Neural progenitor cell (in vitro differentiated cells): ENCODE results near the gene AKAP6. TPM values are rescaled to one million over a fixed set of nuclear protein-coding genes. Genes with fewer than 3 reads are reported as not detected.

Experiments
- DNase-seq: peaks from one replicate; pipeline ENCODE4 v3.0.0-alpha.2; 2016; ENCODE audit warnings: low spot score
- H2AFZ ChIP-seq: fragments of 200-600 bp; sonication (generic); replicated peaks from 2 replicates; pipeline ENCODE4 v1.6.1; 2016; ENCODE audit warnings: antibody characterized with exemption
- H3F3A ChIP-seq: fragments of 200-600 bp; sonication (generic); 2 replicates; pipeline ENCODE4 v1.6.1; 2016; ENCODE audit warnings: antibody characterized with exemption, low read depth
- H3K27ac ChIP-seq: fragments of 200-600 bp; sonication (generic); 2 replicates; pipeline ENCODE4 v1.5.1; 2016; ENCODE audit warnings: mild to moderate bottlenecking
- H3K27me3 ChIP-seq: fragments of 200-600 bp; sonication (generic); 2 replicates; pipeline ENCODE4 v1.6.1; 2016; ENCODE audit warnings: mild to moderate bottlenecking, moderate library complexity
- H3K36me3 ChIP-seq: fragments of 200-600 bp; sonication (generic); 2 replicates; pipeline ENCODE4 v1.5.1; 2016
- H3K4me1 ChIP-seq: fragments of 200-600 bp; sonication (generic); 2 replicates; pipeline ENCODE4 v1.6.1; 2016; ENCODE audit warnings: mixed run types
- H3K4me2 ChIP-seq: fragments of 200-600 bp; sonication (generic); 2 replicates; pipeline ENCODE4 v1.6.1; 2016
- H3K4me3 ChIP-seq: fragments of 200-600 bp; sonication (generic); 2 replicates; pipeline ENCODE4 v1.5.1; 2016
- H3K79me2 ChIP-seq: fragments of 200-600 bp; sonication (generic); 2 replicates; pipeline ENCODE4 v1.6.1; 2016; ENCODE audit warnings: low read depth
- H3K9ac ChIP-seq: fragments of 200-600 bp; sonication (generic); 2 replicates; pipeline ENCODE4 v1.6.1; 2016
- H3K9me3 ChIP-seq: fragments of 200-600 bp; sonication (generic); 2 replicates; pipeline ENCODE4 v1.5.1; 2016; ENCODE audit warnings: low read depth
- H4K20me1 ChIP-seq: fragments of 200-600 bp; sonication (generic); 2 replicates; pipeline ENCODE4 v1.6.1; 2016; ENCODE audit warnings: low read depth
- H3K27ac Mint-ChIP-seq: 3 replicates; pipeline ENCODE4 v1.8.0; 2021; ENCODE audit warnings: mixed read lengths
- H3K27me3 Mint-ChIP-seq: 2 replicates; pipeline ENCODE4 v1.8.0; 2022; ENCODE audit warnings: low read depth, mild to moderate bottlenecking, inconsistent platforms, moderate library complexity, mixed read lengths; ENCODE audit not compliant: insufficient read depth
- H3K36me3 Mint-ChIP-seq: 3 replicates; pipeline ENCODE4 v1.8.0; 2021; ENCODE audit warnings: mixed read lengths
- H3K4me1 Mint-ChIP-seq: 3 replicates; pipeline ENCODE4 v1.8.0; 2021; ENCODE audit warnings: mixed read lengths
- H3K4me3 Mint-ChIP-seq: 3 replicates; pipeline ENCODE4 v1.8.0; 2021; ENCODE audit warnings: mild to moderate bottlenecking, moderate library complexity, mixed read lengths
- H3K9me3 Mint-ChIP-seq: 3 replicates; pipeline ENCODE4 v1.8.0; 2020; ENCODE audit warnings: mixed read lengths
- CTCF ChIP-seq: fragments of 200-600 bp; sonication (generic); IDR thresholded peaks from 2 replicates; pipeline ENCODE4 v1.5.1; 2017; ENCODE audit warnings: antibody characterized with exemption, mild to moderate bottlenecking
- EZH2 ChIP-seq: fragments of 200-600 bp; sonication (generic); IDR thresholded peaks from 2 replicates; pipeline ENCODE4 v1.6.1; 2017; ENCODE audit warnings: antibody characterized with exemption, mild to moderate bottlenecking, moderate library complexity
- EZH2phosphoT487 ChIP-seq: fragments of 200-600 bp; sonication (generic); IDR thresholded peaks from 2 replicates; pipeline ENCODE4 v1.6.1; 2017; ENCODE audit warnings: antibody characterized with exemption
- total RNA-seq: library from RNA; depleted of rRNA; stranded (reverse); fragments of >200 nt; gene quantifications from 2 replicates; pipeline ENCODE4 v1.2.3, GENCODE V29; 2015; ENCODE audit warnings: low replicate concordance

AKAP6 gene
- total RNA-seq, 1 donor from 2014 or later = 3.7 TPM

GRCh38 chr14:32608857-32609256, 279.8 kb downstream of the AKAP6 start:
- Mint-ChIP-seq H3K27ac (no peak overlapping the region), H3K36me3 (no peaks in the 10 kb centered on the region), H3K9me3 (no peaks in the 10 kb centered on the region), H3K27me3 (no peaks in the 10 kb centered on the region), H3K4me3 (no peak overlapping the region), H3K4me1 (no peaks in the 10 kb centered on the region)
- no peaks in the 10 kb centered on the region for H3K36me3 ChIP-seq
- peak overlapping the region; percentile 56 for H3K27ac ChIP-seq
- no peak overlapping the region for H2AFZ ChIP-seq
- H3K27me3 ChIP-seq = no peaks in the 10 kb centered on the region
- no peaks in the 10 kb centered on the region for H4K20me1 ChIP-seq
- H3K4me1 ChIP-seq = peaks cover 18% of the 10 kb centered on the region
- DNase-seq = peak; percentile 34
- no peak overlapping the region for H3K4me3 ChIP-seq
- H3K4me2 ChIP-seq = peak overlapping the region; percentile 5
- H3K79me2 ChIP-seq = no peaks in the 10 kb centered on the region
- no peak overlapping the region for H3K9ac ChIP-seq
- TF ChIP-seq EZH2 (no peak), EZH2phosphoT487 (no peak), CTCF (no peak)
- H3F3A ChIP-seq = peaks cover 8% of the 10 kb centered on the region
- H3K9me3 ChIP-seq = no peaks in the 10 kb centered on the region

- no peak overlapping the region for H3K27ac ChIP-seq
- peaks cover 8% of the 10 kb centered on the region for H3F3A ChIP-seq
- H3K79me2 ChIP-seq = no peaks in the 10 kb centered on the region
- no peak for DNase-seq
- Mint-ChIP-seq H3K27me3 (no peaks in the 10 kb centered on the region), H3K36me3 (no peaks in the 10 kb centered on the region), H3K4me3 (no peak overlapping the region), H3K9me3 (no peaks in the 10 kb centered on the region), H3K27ac (no peak overlapping the region), H3K4me1 (no peaks in the 10 kb centered on the region)
- H3K27me3 ChIP-seq = no peaks in the 10 kb centered on the region
- H2AFZ ChIP-seq = peak overlapping the region; percentile 48
- H3K9me3 ChIP-seq = no peaks in the 10 kb centered on the region
- H4K20me1 ChIP-seq = no peaks in the 10 kb centered on the region
- no peak overlapping the region for H3K9ac ChIP-seq
- peaks cover 18% of the 10 kb centered on the region for H3K4me1 ChIP-seq
- peak overlapping the region; percentile 5 for H3K4me2 ChIP-seq
- H3K36me3 ChIP-seq = no peaks in the 10 kb centered on the region
- TF ChIP-seq EZH2 (no peak), CTCF (no peak), EZH2phosphoT487 (no peak)
- H3K4me3 ChIP-seq = no peak overlapping the region
These were observed 280.3 kb downstream of the AKAP6 start for GRCh38 chr14:32609388-32609787.

GRCh38 chr14:32611752-32612151, 282.7 kb downstream of the AKAP6 start:
- H3K4me1 ChIP-seq = peaks cover 18% of the 10 kb centered on the region
- no peaks in the 10 kb centered on the region for H4K20me1 ChIP-seq
- no peak overlapping the region for H3K4me2 ChIP-seq
- peaks cover 8% of the 10 kb centered on the region for H3F3A ChIP-seq
- H3K4me3 ChIP-seq = no peak overlapping the region
- Mint-ChIP-seq H3K9me3 (no peaks in the 10 kb centered on the region), H3K36me3 (no peaks in the 10 kb centered on the region), H3K27ac (no peak overlapping the region), H3K4me1 (no peaks in the 10 kb centered on the region), H3K27me3 (no peaks in the 10 kb centered on the region), H3K4me3 (no peak overlapping the region)
- no peak for DNase-seq
- no peaks in the 10 kb centered on the region for H3K36me3 ChIP-seq
- no peak overlapping the region for H2AFZ ChIP-seq
- H3K9me3 ChIP-seq = no peaks in the 10 kb centered on the region
- no peak overlapping the region for H3K9ac ChIP-seq
- TF ChIP-seq EZH2 (no peak), CTCF (no peak), EZH2phosphoT487 (no peak)
- no peak overlapping the region for H3K27ac ChIP-seq
- no peaks in the 10 kb centered on the region for H3K27me3 ChIP-seq
- no peaks in the 10 kb centered on the region for H3K79me2 ChIP-seq
